HG03442 (cell line): ENCODE measurements around the gene KCNB1.

ENCODE experiments used
- ATAC-seq: cut with Tn5 transposase; IDR thresholded peaks from one replicate; pipeline ENCODE4 v1.9.1; 2021; ENCODE audit warnings: mild to moderate bottlenecking, moderate library complexity; ENCODE audit not compliant: unreplicated experiment

Gene KCNB1

DNA sequence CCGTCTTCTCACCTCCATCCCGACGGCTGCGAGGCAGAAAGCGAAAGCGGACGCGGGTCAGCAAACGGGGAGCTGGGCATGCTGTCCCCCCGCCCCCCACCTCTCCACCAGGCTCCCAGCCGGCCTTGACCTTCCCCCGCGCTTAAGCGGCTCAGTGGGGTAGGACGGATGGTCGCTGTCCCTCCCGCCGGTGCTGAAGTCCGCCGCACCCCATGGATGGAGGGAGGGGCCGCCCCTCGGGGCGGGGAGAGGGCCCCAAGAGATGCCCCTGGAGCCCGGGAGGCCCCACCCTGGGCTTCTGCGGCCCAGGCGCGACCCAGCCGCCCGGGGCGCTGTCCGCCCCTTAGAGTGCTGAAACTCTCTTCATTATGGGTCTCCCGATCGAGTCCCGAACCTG is at the start of gene KCNB1:
Gene KCNB1, minus strand, starts transcription at position 48 of the 397 bp plus-strand sequence. CDS start 188 bp downstream, outside the sequence.
- no peak for ATAC-seq

DNA sequence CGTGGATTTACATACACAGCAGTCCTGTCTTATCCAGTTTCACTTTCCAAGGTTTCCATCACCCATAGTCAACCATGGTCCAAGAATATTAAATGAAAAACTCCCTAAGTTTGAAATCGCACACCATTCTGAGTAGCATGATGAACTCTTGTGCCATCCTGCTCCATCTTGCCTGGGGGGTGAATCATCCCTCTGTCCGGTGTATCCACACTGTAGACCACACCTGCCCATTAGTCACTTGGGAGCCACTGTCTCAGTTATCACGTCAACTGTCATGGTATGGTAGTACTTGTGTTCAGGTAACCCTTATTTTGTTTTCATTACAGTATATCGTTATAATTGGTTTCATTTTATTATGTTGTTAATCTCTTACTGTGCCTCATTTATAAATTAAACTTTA is 47.0 kb upstream of the KCNB1 start:
- no peak for ATAC-seq

DNA sequence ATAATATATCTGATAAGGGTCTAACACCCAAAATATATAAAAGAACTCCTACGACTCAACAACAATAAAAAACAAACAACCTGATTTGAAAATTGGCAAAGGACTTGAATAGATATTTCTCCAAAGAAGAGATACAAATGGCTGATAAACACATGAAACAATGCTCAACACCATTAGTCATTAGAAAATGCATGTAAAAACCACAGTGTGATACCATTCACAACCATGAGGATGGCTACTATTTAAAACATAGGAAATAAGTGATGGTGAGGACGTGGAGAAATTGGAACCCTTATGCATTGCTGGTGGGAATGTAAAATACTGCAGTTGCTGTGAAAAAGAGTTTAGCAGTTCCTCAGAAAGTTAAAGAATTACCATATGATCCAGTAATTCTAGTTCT is 44.1 kb upstream of the KCNB1 start:
- no peak for ATAC-seq

DNA sequence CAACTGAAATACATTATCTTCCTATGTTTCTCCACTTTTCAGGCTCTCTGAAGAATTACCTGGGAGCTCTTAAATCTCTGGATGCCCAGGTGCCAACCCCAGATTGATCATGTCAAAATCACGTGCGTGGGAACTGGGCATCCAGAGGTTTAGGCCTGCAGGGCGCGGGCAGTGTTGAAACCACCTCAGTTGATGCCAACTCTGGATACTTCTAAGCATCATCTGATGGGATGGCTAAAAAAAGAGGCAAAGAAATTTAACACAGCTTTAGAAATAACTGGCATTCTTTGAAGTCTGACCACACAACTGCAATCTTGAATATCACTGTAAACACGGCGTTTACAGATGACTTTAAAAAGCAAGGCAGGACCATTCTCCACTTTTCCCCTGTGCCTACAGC is 43.6 kb upstream of the KCNB1 start:
- no peak for ATAC-seq

DNA sequence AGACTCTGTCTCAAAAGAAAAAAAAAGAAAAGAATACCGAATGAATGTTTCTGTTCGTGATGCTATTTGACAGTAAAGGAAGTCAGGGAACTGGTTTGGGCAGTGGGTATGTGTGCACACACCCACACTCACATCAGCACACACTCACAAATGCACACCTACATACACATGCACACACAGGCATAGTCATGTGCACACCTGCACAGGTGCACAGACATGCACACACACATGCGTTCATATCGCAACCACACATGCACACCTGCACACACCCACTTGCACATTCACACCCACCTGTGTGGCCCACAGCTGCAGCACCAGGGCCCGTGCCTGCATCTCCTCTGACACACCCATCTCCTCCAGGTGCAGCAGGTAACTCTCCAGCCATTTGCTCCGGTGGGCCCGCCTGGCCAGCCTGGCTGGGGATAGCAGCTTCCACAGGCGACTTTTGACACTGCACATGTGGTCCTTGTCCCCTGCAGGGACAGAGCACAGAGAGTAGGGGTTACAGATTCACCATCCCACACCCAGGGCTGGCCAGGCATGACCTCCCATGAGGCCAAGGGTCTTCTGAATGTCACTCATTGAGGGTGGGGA is 41.4 kb upstream of the KCNB1 start:
- no peak for ATAC-seq

DNA sequence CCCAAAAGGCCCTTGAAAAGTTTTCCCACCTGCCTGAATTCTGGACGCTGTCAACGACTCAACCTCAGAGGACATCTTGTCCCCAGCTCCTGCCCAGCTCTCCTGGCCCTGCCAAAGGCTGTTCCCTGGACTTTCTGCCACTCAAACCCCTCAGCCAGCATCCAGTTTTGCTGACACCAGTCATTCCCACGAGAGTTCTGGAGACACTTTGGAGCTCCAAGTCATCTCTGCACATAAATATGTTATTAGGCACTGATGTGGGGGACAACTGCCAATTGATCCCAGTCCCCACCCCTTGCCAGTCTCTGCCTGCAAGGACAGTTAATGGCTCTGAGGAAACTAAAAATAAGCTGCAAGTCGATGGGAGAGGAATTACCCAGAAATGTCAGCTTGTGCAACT is 38.9 kb upstream of the KCNB1 start:
- ATAC-seq = no peak

DNA sequence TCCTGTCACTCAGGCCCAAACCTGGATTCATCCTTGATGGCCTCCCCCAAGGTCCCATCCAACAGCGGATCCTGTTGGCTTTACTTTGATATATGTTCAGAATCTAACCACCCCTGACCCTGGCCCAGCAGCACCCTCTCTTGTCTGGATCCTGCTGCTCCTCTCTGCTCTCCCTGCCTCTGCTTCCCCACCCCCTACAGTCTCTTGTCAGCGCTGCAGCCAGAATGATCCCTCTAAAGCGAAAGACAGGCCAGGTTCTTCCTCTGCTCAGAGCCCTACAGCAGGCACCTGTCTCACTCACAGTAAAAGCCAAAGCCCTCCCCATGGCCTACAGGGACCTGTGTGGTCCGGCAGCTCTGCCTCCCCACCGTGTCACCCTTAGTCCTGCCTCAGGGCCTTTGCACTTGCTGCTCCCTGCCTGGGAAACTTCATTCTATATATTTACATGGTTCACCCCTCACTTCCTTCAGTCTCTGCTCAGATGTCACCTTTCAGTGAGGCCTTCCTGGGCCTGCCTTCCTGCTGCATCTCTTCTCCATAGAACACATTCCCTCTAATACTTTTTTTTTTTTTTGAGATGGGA is 37.4 kb upstream of the KCNB1 start:
- ATAC-seq = no peak

DNA sequence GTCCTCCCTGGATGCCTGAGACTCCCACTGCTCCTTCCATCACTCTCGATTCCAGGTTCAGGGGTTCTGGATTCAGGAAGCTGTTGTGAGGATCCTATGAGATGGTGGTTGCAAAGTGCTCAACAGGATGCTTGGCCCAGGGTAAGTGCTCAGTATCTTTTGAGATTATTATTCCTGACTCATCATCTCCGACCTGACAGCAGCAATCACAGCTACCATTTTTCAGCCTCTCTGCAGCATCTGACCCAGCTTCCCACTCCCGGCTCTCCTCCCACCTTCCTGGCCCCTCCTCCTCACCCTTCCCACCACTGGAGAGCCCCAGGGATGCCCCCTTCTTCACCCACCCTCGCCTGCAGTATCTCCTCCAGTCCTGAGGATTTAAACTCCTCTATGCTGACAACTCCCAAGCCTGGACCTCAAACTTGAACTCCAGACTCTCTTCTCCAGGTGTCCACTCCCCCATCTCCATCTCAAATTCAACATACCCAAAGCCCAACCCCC is 36.8 kb upstream of the KCNB1 start:
- no peak for ATAC-seq

DNA sequence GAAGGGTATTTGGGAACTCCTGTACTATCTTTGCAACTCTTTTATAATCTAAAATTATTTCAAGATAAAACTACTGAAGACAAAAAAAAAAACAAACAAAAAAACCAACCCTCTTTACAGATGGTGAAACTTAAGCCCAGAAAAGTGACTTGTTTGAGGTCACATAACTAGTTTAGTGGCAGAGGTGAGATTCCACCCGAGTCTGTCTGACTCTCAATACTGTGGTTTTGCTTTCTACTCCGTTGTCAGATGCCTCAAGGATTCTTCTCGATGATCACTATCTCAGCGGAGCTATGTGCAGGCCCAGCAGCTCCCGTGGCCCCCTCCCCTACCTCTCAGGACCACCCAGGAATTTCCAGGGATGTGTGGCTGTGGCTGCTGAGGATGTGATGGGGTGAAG is 36.1 kb upstream of the KCNB1 start:
- no peak for ATAC-seq

DNA sequence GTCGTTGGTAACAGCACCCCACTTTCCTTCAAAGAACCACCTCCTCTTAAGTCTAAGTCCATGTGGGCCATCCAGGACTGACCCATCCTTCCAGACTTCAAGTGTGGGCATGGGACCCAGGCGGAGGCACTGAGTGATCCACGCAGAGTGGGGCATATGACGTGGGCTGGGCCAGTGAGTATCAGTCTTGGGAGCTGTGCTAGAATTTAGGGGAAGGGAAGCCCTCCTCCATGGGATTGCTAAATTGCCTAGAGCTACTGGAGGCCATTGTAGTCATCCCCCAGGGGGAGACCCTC is 35.3 kb upstream of the KCNB1 start:
- no peak for ATAC-seq

DNA sequence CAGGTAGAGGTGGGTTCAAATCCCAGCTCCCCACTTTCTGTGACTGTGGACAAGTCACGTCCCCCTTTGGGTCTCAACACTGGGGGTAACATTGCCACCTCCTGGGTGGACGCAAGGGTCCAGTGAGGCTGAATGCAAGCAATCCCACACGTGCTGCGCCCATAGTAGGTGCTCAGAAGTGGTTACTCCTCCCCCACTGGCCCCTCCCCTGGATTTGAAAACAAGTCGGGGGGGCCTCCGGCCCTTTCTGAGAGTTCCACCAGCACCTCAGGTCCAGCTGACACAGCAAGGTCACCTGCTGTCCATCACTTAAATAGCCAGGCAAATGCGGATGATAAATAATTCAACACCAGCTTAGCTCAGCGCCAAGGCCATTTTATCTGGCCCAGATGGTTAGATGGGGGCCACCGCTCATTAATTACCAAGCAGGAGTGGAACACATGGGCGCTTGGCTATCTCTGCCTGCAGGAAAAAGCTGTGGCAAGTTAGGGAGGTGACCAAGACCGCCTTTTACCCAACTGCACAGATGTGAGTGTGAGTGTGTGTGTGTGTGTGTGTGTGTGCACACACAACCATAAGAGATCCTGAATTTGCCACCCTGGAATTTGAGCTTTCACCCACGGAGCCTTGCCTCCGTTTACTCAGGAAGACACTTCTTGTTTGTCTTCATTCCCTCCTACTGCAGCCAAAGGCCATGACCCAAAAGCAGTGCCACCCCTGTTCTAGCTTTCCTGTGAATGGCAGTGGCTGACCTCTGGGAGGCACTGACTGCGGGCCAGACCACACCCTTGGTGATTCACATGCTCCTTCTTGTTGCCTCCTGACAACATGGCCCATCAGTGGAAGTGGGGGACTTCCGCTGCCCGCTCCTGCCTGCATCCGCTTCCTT is 34.7 kb upstream of the KCNB1 start:
- ATAC-seq = no peak

DNA sequence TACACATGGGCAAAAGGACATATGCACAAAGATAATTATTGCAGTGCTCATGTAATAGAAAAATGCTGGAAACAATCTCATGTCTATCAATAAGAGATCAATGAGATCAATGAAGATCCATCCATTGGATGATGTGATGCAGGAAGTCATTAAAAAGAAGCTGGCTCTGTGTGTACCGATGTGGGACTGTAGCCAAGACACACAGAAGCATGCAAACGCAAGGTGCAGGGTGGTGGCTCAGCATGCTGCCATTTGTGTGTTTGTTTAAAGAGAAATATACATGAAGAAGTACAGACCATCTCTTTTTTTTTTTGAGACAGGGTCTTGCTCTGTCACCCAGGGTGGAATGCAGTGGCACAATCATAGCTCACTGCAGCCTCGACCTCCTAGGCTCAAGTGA is 33.1 kb upstream of the KCNB1 start:
- ATAC-seq = no peak

DNA sequence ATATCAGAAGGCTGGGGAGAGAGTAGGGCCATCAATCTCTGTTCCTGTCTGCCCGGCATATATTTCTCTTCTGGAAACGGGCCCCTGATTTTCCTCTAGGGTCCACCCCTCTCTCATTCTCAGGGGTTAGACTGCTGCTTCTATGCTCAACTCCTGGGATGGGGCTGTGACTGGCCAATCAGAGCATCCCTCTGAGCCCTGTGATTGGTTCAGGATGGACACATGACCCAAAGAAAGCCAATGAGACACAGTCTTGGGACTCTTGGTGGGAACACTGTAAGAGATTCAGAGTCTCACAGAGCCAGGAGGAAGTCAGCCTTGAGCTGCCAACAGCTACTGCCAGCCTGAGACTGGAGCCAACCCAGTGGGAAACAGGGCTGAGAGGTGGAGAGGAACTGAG is 31.0 kb upstream of the KCNB1 start:
- ATAC-seq = no peak

DNA sequence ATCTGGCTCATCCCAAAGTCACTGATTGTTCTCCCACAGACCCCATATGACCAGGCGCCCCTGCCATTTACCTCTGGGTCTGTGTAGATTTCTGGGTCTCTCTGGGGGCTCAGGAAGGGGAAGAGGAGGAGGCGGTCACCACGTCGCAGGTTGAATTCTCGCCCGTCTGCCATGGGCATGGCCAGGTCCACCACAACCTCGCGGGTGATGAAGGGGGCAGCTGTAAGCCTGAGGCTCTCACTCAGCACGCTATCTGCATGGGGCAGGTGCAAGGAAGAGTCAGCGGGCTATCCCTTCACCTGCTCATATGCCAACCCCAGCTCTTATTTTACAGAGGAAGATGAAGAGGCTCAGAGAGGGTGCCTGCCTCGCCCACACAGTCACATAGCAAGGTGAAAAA is 30.5 kb upstream of the KCNB1 start:
- no peak for ATAC-seq

DNA sequence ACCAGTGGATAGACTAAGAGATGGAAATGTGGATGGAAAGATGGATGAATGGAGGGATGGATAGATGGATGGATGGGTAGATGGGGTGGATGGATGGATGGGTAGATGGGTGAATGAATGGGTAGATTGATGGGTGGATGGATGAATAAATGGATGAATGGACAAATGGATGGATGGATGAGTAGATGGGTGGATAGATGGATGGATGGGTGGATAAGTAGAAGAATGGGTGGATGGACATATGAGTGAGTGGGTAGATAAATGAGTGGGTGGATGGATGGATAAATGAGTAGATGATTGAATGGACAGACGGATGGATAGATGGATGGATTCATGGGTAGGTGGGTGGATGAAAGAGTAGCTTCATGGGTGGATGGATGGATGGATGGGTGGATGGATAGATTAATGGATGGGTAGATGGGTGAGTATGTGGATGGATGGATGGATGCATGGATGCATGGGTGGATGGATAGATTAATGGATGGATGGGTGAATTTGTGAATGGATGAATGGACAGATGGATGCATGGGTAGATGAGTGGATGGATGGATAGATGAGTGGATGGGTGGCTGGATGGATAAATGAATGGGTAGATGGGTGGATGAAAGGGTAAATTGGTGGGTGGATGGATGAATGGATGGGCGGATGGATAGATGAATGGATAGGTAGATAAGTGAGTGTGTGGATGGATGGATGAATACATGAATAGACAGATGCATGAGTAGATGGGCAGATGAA is 29.5 kb upstream of the KCNB1 start:
- ATAC-seq = no peak

DNA sequence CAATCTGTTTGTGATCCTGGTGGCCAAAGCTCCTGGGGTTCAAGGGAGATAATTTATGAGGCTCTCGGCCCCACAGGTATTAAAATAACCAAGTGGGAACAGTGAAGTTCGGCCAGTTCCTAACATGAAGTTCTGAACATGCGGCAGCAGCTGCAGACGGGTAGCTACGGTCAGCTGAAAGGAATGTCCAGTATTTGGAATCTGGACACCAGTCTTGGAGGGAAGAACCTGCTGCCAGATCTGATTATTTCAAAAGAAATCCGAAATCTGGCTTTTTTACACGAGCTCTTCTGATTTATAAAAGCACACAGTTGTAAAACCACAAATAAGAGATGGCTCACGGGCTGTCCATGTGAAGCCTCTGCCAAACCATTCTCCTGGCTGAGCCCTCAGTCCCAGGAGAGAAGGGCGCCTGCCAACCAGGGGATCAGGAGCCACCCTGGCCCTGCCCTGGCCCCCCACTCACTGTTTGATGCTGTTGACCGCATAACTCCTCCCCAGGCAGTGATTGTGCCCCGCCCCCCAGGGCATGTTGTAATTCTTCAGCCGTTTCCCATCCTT is 28.2 kb upstream of the KCNB1 start:
- ATAC-seq = no peak

DNA sequence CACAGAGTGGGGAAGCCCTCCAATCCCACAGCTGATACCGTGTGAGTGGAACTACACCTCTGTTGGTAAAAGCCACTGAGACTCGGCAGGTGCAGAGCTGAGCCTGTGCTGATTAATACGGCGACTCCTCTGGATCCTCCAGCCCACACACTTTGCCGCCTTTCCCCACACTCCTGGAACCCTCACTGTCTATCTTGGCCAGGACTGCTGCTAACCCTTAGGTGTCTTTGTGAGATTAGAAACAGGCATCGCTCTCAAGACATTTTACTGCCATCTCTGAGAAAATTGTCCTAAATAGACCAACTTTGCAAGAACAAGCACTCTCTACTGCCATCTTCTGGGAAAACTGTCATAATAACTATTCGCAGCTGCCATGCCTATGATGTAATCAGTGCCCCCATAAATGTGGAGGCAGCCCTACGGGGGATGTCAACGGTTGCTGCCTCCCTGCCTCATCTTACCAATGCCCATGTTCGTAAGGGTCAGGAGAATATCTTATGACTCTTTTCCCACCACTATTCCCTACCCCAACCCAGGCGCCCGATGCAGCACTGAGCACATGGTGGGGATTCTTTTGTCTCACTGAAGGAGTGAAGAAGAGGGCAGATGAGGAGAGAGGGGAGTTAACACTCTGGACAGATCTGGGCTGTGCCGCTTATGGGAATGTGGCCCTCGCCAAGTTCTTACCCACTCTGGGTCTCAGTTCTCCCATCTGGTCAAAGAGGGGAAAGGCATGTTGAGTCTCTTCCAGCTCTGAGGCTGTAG is 26.1 kb upstream of the KCNB1 start:
- no peak for ATAC-seq

DNA sequence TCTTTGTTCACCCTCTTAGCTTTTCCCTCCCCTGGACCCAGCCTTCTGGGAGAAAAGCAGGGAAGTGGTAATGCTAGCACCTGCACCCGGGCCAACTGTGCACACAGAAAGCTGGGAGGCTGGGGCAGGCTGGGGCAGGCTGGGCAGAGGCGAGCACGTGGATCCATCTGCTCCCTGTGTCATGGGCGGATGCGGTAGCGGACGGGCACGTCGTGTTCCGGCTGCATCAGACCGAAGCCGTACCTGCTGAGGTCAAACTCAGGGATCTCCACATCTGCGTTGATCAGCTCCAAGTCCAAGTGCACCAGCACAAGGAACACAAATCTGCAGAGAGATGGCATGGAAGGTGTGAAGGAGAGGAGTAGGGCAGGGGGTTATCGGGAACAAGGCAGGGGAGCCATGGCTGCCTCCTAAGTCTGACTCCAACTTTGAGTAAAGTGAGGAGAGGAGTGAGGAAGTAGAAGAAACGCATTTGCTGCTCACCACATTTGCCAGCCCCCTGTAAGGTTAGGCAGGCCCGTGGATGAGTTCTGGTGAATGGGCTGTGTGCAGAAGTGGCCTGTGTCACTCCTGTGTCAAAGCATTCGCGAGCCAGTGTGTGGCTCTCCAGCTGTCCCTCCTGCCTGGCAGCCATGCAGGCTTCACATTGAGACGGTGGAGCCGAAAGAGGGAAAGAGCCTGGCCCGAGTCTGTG is 25.4 kb upstream of the KCNB1 start:
- ATAC-seq = no peak

DNA sequence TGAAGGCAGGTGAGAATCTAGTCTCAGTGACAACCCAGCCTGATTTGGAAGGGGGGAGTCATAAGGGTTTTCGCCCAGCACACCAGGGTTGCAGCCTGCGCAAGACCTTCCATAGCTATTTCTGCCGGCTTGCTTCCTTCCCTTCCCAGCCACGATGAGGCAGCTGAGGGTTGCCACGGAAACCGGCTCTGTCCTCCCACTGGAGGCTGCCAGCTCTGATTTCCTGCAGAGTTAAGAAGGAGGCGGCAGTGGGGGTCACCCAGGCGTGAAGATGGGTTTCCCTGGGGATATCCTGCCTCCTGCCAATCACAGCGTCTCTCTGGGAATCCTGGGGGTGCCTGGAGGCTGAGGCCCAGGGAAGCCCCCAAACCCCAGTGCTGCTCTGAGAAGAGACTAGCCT is 23.1 kb upstream of the KCNB1 start:
- no peak for ATAC-seq

DNA sequence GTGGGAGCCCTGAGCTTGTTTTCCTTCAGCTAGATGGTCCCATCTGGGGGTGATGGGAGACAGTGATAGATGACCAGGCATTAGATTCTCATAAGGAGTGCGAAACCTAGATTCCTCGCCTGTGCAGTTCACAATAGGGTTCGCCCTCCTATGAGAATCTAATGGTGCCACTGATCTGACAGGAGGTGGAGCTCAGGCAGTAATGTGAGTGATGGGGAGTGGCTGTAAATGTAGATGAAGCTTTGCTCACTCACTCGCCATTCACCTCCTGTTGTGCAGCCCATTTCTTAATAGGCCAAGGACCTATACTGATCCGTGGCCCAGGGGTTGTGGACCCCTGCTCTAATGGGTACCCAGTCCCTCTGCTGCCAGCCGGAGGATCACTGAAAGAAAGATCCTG is 20.7 kb upstream of the KCNB1 start:
- no peak for ATAC-seq
